Astrocyte (in vitro differentiated cells and primary cell): Measurements from ENCODE around the gene OPCML. TPM values are rescaled to one million over a fixed set of nuclear protein-coding genes. Genes with fewer than 3 reads are reported as not detected.

Experiments used
- DNase-seq: peaks from one replicate; pipeline ENCODE4 v3.0.0-alpha.2; 2010; ENCODE audit warnings: low read depth
- FAIRE-seq: peaks from 2 replicates; lab custom pipeline; 2011; peaks lifted over from hg19 to GRCh38; lab: Jason Lieb, UNC
- H2AFZ ChIP-seq: 2 replicates; pipeline ENCODE4 v1.6.0; 2012; ENCODE audit warnings: low read depth, low read length, inconsistent platforms
- H3K27ac ChIP-seq: 2 replicates; pipeline ENCODE4 v1.5.1; 2011; ENCODE audit warnings: low read depth, low read length, inconsistent platforms
- H3K27me3 ChIP-seq: 2 replicates; pipeline ENCODE4 v1.6.0; 2011; ENCODE audit warnings: low read length, inconsistent platforms; ENCODE audit not compliant: insufficient read depth
- H3K36me3 ChIP-seq: 2 replicates; pipeline ENCODE4 v1.5.1; 2011; ENCODE audit warnings: low read length, inconsistent platforms; ENCODE audit not compliant: insufficient read depth
- H3K4me1 ChIP-seq: 2 replicates; pipeline ENCODE4 v1.5.1; 2011; ENCODE audit warnings: low read length, inconsistent platforms; ENCODE audit not compliant: insufficient read depth
- H3K4me2 ChIP-seq: 2 replicates; pipeline ENCODE4 v1.6.0; 2012; ENCODE audit warnings: low read length, inconsistent platforms
- H3K4me3 ChIP-seq: 2 replicates; pipeline ENCODE4 v1.5.1; 2011; ENCODE audit warnings: low read depth, mild to moderate bottlenecking, low read length, inconsistent platforms; ENCODE audit not compliant: insufficient read depth
- H3K79me2 ChIP-seq: 2 replicates; pipeline ENCODE4 v1.6.0; 2012; ENCODE audit warnings: mild to moderate bottlenecking, low read length, inconsistent platforms; ENCODE audit not compliant: insufficient read depth
- H3K9ac ChIP-seq: 2 replicates; pipeline ENCODE4 v1.6.0; 2012; ENCODE audit warnings: mild to moderate bottlenecking, low read length, inconsistent platforms
- H3K9me3 ChIP-seq: 2 replicates; pipeline ENCODE4 v1.5.1; 2012; ENCODE audit warnings: low read depth, mild to moderate bottlenecking, low read length, inconsistent platforms; ENCODE audit not compliant: insufficient read depth
- H4K20me1 ChIP-seq: 2 replicates; pipeline ENCODE4 v1.6.0; 2012; ENCODE audit warnings: low read length, inconsistent platforms; ENCODE audit not compliant: insufficient read depth
- H3K27ac Mint-ChIP-seq: one replicate; pipeline ENCODE4 v1.8.0; 2021; ENCODE audit warnings: mild to moderate bottlenecking, mixed read lengths; ENCODE audit not compliant: unreplicated experiment
- H3K27me3 Mint-ChIP-seq: one replicate; pipeline ENCODE4 v1.8.0; 2021; ENCODE audit warnings: low read depth, mixed read lengths; ENCODE audit not compliant: unreplicated experiment
- H3K36me3 Mint-ChIP-seq: one replicate; pipeline ENCODE4 v1.8.0; 2021; ENCODE audit warnings: low read depth, mixed read lengths; ENCODE audit not compliant: unreplicated experiment
- H3K4me1 Mint-ChIP-seq: one replicate; pipeline ENCODE4 v1.8.0; 2021; ENCODE audit warnings: low read depth, mixed read lengths; ENCODE audit not compliant: unreplicated experiment
- H3K4me3 Mint-ChIP-seq: one replicate; pipeline ENCODE4 v1.8.0; 2021; ENCODE audit warnings: mild to moderate bottlenecking, moderate library complexity, mixed read lengths; ENCODE audit not compliant: unreplicated experiment
- H3K9me3 Mint-ChIP-seq: one replicate; pipeline ENCODE4 v1.8.0; 2021; ENCODE audit warnings: mild to moderate bottlenecking, mixed read lengths; ENCODE audit not compliant: unreplicated experiment
- CTCF ChIP-seq: IDR thresholded peaks from 2 replicates; pipeline ENCODE4 v1.5.1; 2011; ENCODE audit warnings: low read depth, mild to moderate bottlenecking, inconsistent platforms, low read length, moderate library complexity; ENCODE audit not compliant: insufficient read depth
- EZH2 ChIP-seq: IDR thresholded peaks from 2 replicates; pipeline ENCODE4 v1.6.1; 2012; ENCODE audit warnings: mild to moderate bottlenecking, low read length, inconsistent platforms; ENCODE audit not compliant: insufficient read depth
- total RNA-seq: library from RNA; stranded (reverse); gene quantifications from 2 replicates; pipeline ENCODE4 v1.2.1, GENCODE V29; 2021

The OPCML gene
- total RNA-seq, 1 donor from 2014 or later: 7.9 TPM

GRCh38 chr11:132578580-132578979 is 953.7 kb downstream of the OPCML start:
- no peak for TF ChIP-seq EZH2
- TF ChIP-seq CTCF: no peak
- H3K27me3 ChIP-seq: no peaks in the 10 kb centered on the region
- peaks cover 5% of the 10 kb centered on the region for H3K9me3 Mint-ChIP-seq
- H3K79me2 ChIP-seq: no peaks in the 10 kb centered on the region
- no peak overlapping the region for H2AFZ ChIP-seq
- peaks cover 36% of the 10 kb centered on the region for H3K4me1 Mint-ChIP-seq
- H3K4me1 ChIP-seq: peaks cover 10% of the 10 kb centered on the region
- H3K4me3 Mint-ChIP-seq: no peak overlapping the region
- no peak overlapping the region for H3K4me2 ChIP-seq
- H3K27ac Mint-ChIP-seq: no peak overlapping the region
- no peaks in the 10 kb centered on the region for H4K20me1 ChIP-seq
- H3K27me3 Mint-ChIP-seq: peaks cover 1% of the 10 kb centered on the region
- H3K9me3 ChIP-seq: no peaks in the 10 kb centered on the region
- no peaks in the 10 kb centered on the region for H3K36me3 ChIP-seq
- no peak for DNase-seq
- H3K36me3 Mint-ChIP-seq: peaks cover 3% of the 10 kb centered on the region
- H3K9ac ChIP-seq: no peak overlapping the region
- no peak overlapping the region for H3K4me3 ChIP-seq
- no peak for FAIRE-seq
- H3K27ac ChIP-seq: no peak overlapping the region

- no peaks in the 10 kb centered on the region for H3K36me3 ChIP-seq
Measured at GRCh38 chr11:132576706-132577105, 955.6 kb downstream of the OPCML start.

More at GRCh38 chr11:132576706-132577105, 955.6 kb downstream of the OPCML start:
- Mint-ChIP-seq H3K27me3 (peaks cover 1% of the 10 kb centered on the region), H3K27ac (peak overlapping the region; percentile 92), H3K4me3 (no peak overlapping the region), H3K36me3 (peaks cover 3% of the 10 kb centered on the region), H3K4me1 (peaks cover 32% of the 10 kb centered on the region), H3K9me3 (peaks cover 6% of the 10 kb centered on the region)
- Histone ChIP-seq H3K4me1 (peaks cover 10% of the 10 kb centered on the region), H3K4me3 (no peak overlapping the region), H3K9ac (peak overlapping the region; percentile 71), H3K79me2 (no peaks in the 10 kb centered on the region), H3K27me3 (no peaks in the 10 kb centered on the region), H3K4me2 (peak overlapping the region; percentile 58), H3K9me3 (no peaks in the 10 kb centered on the region), H2AFZ (peak overlapping the region; percentile 27), H3K27ac (peak overlapping the region; percentile 93), H4K20me1 (no peaks in the 10 kb centered on the region)
- DNase-seq (peak; percentile 97), FAIRE-seq (peak; percentile 93)
- TF ChIP-seq EZH2: no peak
- no peak for TF ChIP-seq CTCF
